Keratinocyte (primary cell): ENCODE measurements around the gene POU2AF2. TPM values are rescaled to one million over a fixed set of nuclear protein-coding genes. Genes with fewer than 3 reads are reported as not detected.

Experiments
- DNase-seq: peaks from one replicate; pipeline ENCODE4 v3.0.0-alpha.2; 2011; ENCODE audit warnings: low read depth, missing footprints, low spot score
- FAIRE-seq: peaks from 2 replicates; lab custom pipeline; 2011; peaks lifted over from hg19 to GRCh38; lab: Jason Lieb, UNC
- H2AFZ ChIP-seq: 2 replicates; pipeline ENCODE4 v1.6.0; 2012; ENCODE audit warnings: low read length, control low read depth, inconsistent platforms; ENCODE audit not compliant: control insufficient read depth
- H3K27ac ChIP-seq: 2 replicates; pipeline ENCODE4 v1.5.1; 2011; ENCODE audit warnings: low read length; ENCODE audit not compliant: control insufficient read depth, insufficient read depth
- H3K27me3 ChIP-seq: 3 replicates; pipeline ENCODE4 v1.6.0; 2011; ENCODE audit warnings: low read length; ENCODE audit not compliant: control insufficient read depth, insufficient read depth; ENCODE audit errors: extremely low read depth
- H3K36me3 ChIP-seq, 2 experiments: 2 replicates in 1 of 2; 3 replicates in 1 of 2; pipeline ENCODE4 v1.5.1; 2011; ENCODE audit warnings: low read length in 2 of 2, mild to moderate bottlenecking in 1 of 2; ENCODE audit not compliant: control insufficient read depth in 2 of 2, insufficient read depth in 2 of 2; ENCODE audit errors: extremely low read depth in 1 of 2
- H3K4me1 ChIP-seq: 3 replicates; pipeline ENCODE4 v1.5.1; 2011; ENCODE audit warnings: low read length; ENCODE audit not compliant: control insufficient read depth, insufficient read depth; ENCODE audit errors: extremely low read depth
- H3K4me2 ChIP-seq: 3 replicates; pipeline ENCODE4 v1.6.0; 2011; ENCODE audit warnings: low read depth, low read length; ENCODE audit not compliant: control insufficient read depth, insufficient read depth; ENCODE audit errors: extremely low read depth
- H3K4me3 ChIP-seq, 3 experiments: fragments of 200-600 bp in 1 of 3; sonication (generic) in 1 of 3; 2 replicates in 2 of 3; 3 replicates in 1 of 3; pipeline ENCODE4 v1.5.1; 2011 to 2016; ENCODE audit warnings: low read length in 3 of 3, mild to moderate bottlenecking in 3 of 3, control low read depth in 2 of 3, inconsistent platforms in 1 of 3, low read depth in 1 of 3, mixed read lengths in 1 of 3, mixed run types in 1 of 3, moderate library complexity in 1 of 3; ENCODE audit not compliant: control insufficient read depth in 2 of 3, insufficient read depth in 2 of 3; ENCODE audit errors: extremely low read depth in 1 of 3
- H3K79me2 ChIP-seq: 2 replicates; pipeline ENCODE4 v1.6.0; 2012; ENCODE audit warnings: low read length; ENCODE audit not compliant: control insufficient read depth, insufficient read depth
- H3K9ac ChIP-seq: 3 replicates; pipeline ENCODE4 v1.6.0; 2011; ENCODE audit warnings: low read length; ENCODE audit not compliant: control insufficient read depth, insufficient read depth; ENCODE audit errors: extremely low read depth
- H3K9me1 ChIP-seq: 3 replicates; pipeline ENCODE4 v1.6.0; 2011; ENCODE audit warnings: low read length; ENCODE audit not compliant: control insufficient read depth, insufficient read depth; ENCODE audit errors: extremely low read depth
- H3K9me3 ChIP-seq: 2 replicates; pipeline ENCODE4 v1.5.1; 2012; ENCODE audit warnings: low read depth, low read length; ENCODE audit not compliant: control insufficient read depth
- H4K20me1 ChIP-seq: 3 replicates; pipeline ENCODE4 v1.6.0; 2011; ENCODE audit warnings: low read length; ENCODE audit not compliant: control insufficient read depth, insufficient read depth; ENCODE audit errors: extremely low read depth
- EZH2 ChIP-seq: IDR thresholded peaks from one replicate; pipeline ENCODE4 v1.6.1; 2012; ENCODE audit warnings: inconsistent platforms, mild to moderate bottlenecking, low read length, moderate library complexity
- dilution Hi-C: fragments of 300-500 bp; cut with MboI; formaldehyde crosslinking; loops from one replicate; pipeline ENCODE4 v1.7.0; 2020; ENCODE audit warnings: low sequenced_read_pairs; ENCODE audit not compliant: extremely low pct_ligation_motif_present
- polyA plus RNA-seq, 5 experiments: library from polyadenylated mRNA; depleted of rRNA in 3 of 5; stranded (reverse) in 3 of 5; stranded (forward) in 1 of 5; unstranded in 1 of 5; fragments of >200 nt; gene quantifications; 1 replicate in 1 of 5; 2 replicates in 3 of 5; 3 replicates in 1 of 5; pipeline versions ENCODE4 v1.2.1 to v1.2.3, GENCODE V29; 2011 to 2012; ENCODE audit warnings: missing spikeins in 2 of 5, low read depth in 1 of 5, low replicate concordance in 1 of 5
- TF ChIP-seq, protein P1 (sequence below), 3 experiments: IDR thresholded peaks in 1 of 3; conservative IDR thresholded peaks in 1 of 3; optimal IDR thresholded peaks in 1 of 3; 2 replicates in 2 of 3; 3 replicates in 1 of 3; pipeline versions ENCODE3 to v1.5.1; 2011; ENCODE audit warnings: low read length in 3 of 3, mild to moderate bottlenecking in 3 of 3, moderate library complexity in 2 of 3, control low read depth in 1 of 3, inconsistent platforms in 1 of 3; ENCODE audit not compliant: insufficient read depth in 2 of 3; ENCODE audit errors: extremely low read depth in 1 of 3

The POU2AF2 gene
- polyA plus RNA-seq, 1 donor (not counting 4 experiments of a cell fraction or from before 2014, with no cell fraction given): not detected

DNA sequence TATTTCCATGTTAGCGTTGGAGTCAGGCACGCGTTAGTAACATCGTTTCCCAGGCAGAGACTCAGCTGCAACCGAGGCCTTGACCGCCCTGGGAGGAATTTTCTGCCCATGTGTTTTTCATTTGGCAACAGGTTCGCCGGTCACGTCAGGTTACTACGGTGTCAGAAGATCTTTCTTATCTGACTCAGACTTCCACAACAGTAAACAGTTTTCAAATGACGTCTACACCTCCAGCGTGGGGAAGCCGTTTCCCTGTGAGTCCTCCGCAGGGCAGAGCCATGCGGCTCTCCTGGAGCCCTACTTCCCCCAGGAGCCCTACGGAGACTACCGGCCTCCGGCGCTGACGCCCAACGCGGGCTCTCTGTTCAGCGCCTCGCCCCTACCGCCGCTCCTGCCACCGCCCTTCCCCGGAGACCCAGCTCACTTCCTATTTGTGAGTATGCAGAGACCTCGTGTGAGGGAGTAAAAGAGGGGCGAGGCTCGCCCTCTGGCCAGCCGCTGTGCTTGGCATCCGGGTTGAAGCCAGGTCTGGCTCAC, 38.5 kb downstream of the POU2AF2 start:
- peaks cover 7% of the 10 kb centered on the region for H3K27me3 ChIP-seq
- no peak overlapping the region for H3K27ac ChIP-seq
- no peaks in the 10 kb centered on the region for H3K36me3 ChIP-seq
- no peak overlapping the region for H3K9ac ChIP-seq
- H2AFZ ChIP-seq: no peak overlapping the region
- H3K9me3 ChIP-seq: no peaks in the 10 kb centered on the region
- FAIRE-seq (no peak), DNase-seq (no peak)
- TF ChIP-seq EZH2: no peak
- TF ChIP-seq, protein P1, sequence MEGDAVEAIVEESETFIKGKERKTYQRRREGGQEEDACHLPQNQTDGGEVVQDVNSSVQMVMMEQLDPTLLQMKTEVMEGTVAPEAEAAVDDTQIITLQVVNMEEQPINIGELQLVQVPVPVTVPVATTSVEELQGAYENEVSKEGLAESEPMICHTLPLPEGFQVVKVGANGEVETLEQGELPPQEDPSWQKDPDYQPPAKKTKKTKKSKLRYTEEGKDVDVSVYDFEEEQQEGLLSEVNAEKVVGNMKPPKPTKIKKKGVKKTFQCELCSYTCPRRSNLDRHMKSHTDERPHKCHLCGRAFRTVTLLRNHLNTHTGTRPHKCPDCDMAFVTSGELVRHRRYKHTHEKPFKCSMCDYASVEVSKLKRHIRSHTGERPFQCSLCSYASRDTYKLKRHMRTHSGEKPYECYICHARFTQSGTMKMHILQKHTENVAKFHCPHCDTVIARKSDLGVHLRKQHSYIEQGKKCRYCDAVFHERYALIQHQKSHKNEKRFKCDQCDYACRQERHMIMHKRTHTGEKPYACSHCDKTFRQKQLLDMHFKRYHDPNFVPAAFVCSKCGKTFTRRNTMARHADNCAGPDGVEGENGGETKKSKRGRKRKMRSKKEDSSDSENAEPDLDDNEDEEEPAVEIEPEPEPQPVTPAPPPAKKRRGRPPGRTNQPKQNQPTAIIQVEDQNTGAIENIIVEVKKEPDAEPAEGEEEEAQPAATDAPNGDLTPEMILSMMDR (optimal IDR thresholded peaks at IDR 0.05 in 1 of 3, IDR thresholded peaks at IDR 0.05 in 1 of 3, conservative IDR thresholded peaks at IDR 0.05 in 1 of 3; ENCODE audit: extremely low read depth in 1 of 3, insufficient read depth in 2 of 3, low read length in 3 of 3): no peak
- no peaks in the 10 kb centered on the region for H3K9me1 ChIP-seq
- no peak overlapping the region for H3K4me3 ChIP-seq
- H3K4me1 ChIP-seq: no peaks in the 10 kb centered on the region
- no peaks in the 10 kb centered on the region for H3K79me2 ChIP-seq
- dilution Hi-C loops: loop anchor here (25.0 kb wide), 1 partner anchor 153 kb away; no protein-coding TSS in a partner anchor
- H3K4me2 ChIP-seq: no peak overlapping the region
- no peaks in the 10 kb centered on the region for H4K20me1 ChIP-seq

DNA sequence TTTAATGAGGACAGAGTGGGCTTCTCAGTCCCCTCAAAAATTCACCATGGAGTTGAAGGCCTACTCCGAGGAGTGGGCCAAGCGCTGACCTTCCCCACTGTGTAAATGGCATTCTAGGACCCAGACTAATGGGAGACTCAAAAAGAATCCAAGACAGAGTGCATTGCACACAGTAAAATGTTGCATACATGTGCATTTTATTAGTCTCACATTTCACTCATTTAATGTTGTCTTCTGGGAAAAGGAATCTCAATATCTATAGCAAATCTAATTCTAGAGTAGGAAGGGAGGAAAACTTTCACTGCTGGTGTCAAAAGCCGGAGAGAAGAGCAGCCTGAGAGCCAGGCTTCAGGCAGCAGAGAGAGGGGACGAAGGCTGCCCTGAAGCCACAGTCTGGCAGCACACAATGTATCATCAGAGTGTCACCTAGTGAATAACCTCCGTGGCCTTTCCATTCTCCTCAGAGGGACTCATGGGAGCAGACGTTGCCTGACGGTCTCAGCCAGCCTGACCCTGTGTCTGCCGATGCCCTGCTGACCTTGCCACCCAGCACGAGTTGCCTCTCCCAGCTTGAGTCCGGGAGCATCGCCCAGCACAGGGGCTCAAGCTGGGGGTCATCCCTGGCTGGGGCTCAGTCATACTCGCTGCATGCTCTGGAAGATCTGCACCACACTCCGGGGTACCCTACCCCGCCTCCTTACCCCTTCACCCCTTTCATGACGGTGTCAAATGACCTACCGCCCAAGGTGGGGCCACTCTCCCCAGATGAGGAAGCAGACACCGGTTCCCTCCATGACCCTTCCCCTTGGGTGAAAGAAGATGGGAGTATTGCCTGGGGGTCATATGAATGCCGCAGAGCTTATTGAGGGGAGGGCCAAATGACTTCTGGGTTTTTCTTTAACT, 39.9 kb downstream of the POU2AF2 start:
- dilution Hi-C loops: loop anchor here (25.0 kb wide), 1 partner anchor 152 kb away; no protein-coding TSS in a partner anchor
- DNase-seq (no peak), FAIRE-seq (no peak)
- H2AFZ ChIP-seq: no peak overlapping the region
- no peaks in the 10 kb centered on the region for H4K20me1 ChIP-seq
- H3K27ac ChIP-seq: no peak overlapping the region
- no peak for TF ChIP-seq EZH2
- TF ChIP-seq, protein P1 (optimal IDR thresholded peaks at IDR 0.05 in 1 of 3, IDR thresholded peaks at IDR 0.05 in 1 of 3, conservative IDR thresholded peaks at IDR 0.05 in 1 of 3; ENCODE audit: extremely low read depth in 1 of 3, insufficient read depth in 2 of 3, low read length in 3 of 3): no peak
- peaks cover 7% of the 10 kb centered on the region for H3K27me3 ChIP-seq
- no peaks in the 10 kb centered on the region for H3K9me3 ChIP-seq
- no peaks in the 10 kb centered on the region for H3K4me1 ChIP-seq
- H3K9me1 ChIP-seq: no peaks in the 10 kb centered on the region
- no peaks in the 10 kb centered on the region for H3K79me2 ChIP-seq
- H3K4me3 ChIP-seq: no peak overlapping the region
- H3K36me3 ChIP-seq: no peaks in the 10 kb centered on the region
- no peak overlapping the region for H3K4me2 ChIP-seq
- H3K9ac ChIP-seq: no peak overlapping the region
